Liver (tissue), 9 donors: Measurements from ENCODE around the gene MYO3B. TPM values are rescaled to one million over a fixed set of nuclear protein-coding genes. Genes with fewer than 3 reads are reported as not detected.

Experiments used
- DNase-seq: peaks from one replicate; pipeline ENCODE4 v3.0.0-alpha.2; 2017; ENCODE audit warnings: low spot score
- H3K27ac ChIP-seq, 2 donors: one replicate each; pipeline ENCODE4 v1.7.0; 2013; ENCODE audit warnings: inconsistent platforms in 2 of 2, low read length in 2 of 2, control low read depth in 1 of 2, low read depth in 1 of 2, mild to moderate bottlenecking in 1 of 2
- H3K27me3 ChIP-seq, 4 donors: one replicate each; pipeline versions ENCODE4 v1.6.1 to v1.7.0; 2013; ENCODE audit warnings: low read length in 3 of 4, inconsistent platforms in 1 of 4, mild to moderate bottlenecking in 1 of 4, moderate library complexity in 1 of 4; ENCODE audit not compliant: control insufficient read depth in 4 of 4, insufficient read depth in 4 of 4
- H3K36me3 ChIP-seq, 4 donors: one replicate each; pipeline versions ENCODE4 v1.6.1 to v1.7.0; 2013; ENCODE audit warnings: low read length in 3 of 4, mild to moderate bottlenecking in 3 of 4, low read depth in 1 of 4, moderate library complexity in 1 of 4; ENCODE audit not compliant: control insufficient read depth in 4 of 4, insufficient read depth in 3 of 4
- H3K4me1 ChIP-seq, 4 donors: one replicate each; pipeline versions ENCODE4 v1.6.1 to v1.7.0; 2013; ENCODE audit warnings: low read length in 3 of 4, mild to moderate bottlenecking in 3 of 4, moderate library complexity in 1 of 4; ENCODE audit not compliant: control insufficient read depth in 4 of 4, insufficient read depth in 4 of 4
- H3K4me3 ChIP-seq, 3 donors: one replicate each; pipeline versions ENCODE4 v1.6.1 to v1.7.0; 2013; ENCODE audit warnings: low read length in 3 of 3, control low read depth in 1 of 3, low read depth in 1 of 3, mild to moderate bottlenecking in 1 of 3
- H3K9ac ChIP-seq, 2 donors: one replicate each; pipeline ENCODE4 v1.7.0; 2013; ENCODE audit warnings: low read length in 2 of 2, mild to moderate bottlenecking in 2 of 2, moderate library complexity in 2 of 2, control low read depth in 1 of 2, low read depth in 1 of 2
- H3K9me3 ChIP-seq, 4 donors: one replicate each; pipeline versions ENCODE4 v1.6.1 to v1.7.0; 2013; ENCODE audit warnings: low read length in 3 of 4; ENCODE audit not compliant: control insufficient read depth in 4 of 4
- ATF3 ChIP-seq: IDR thresholded peaks from 2 replicates; pipeline ENCODE4 v1.6.1; 2016; ENCODE audit warnings: antibody characterized with exemption
- CTCF ChIP-seq: fragments of 150-350 bp; IDR thresholded peaks from 2 replicates; pipeline ENCODE4 v1.5.1; 2017; ENCODE audit warnings: improper control_type of control experiment, low read depth, low read length; ENCODE audit not compliant: missing input control
- EGR1 ChIP-seq, 2 donors: IDR thresholded peaks; 2 replicates each; pipeline ENCODE4 v1.6.1; 2016 to 2018; ENCODE audit warnings: antibody characterized with exemption in 2 of 2, low read depth in 2 of 2
- FOXA1 ChIP-seq: IDR thresholded peaks from 2 replicates; pipeline ENCODE4 v1.6.1; 2016; ENCODE audit warnings: antibody characterized with exemption
- FOXA2 ChIP-seq: IDR thresholded peaks from 2 replicates; pipeline ENCODE4 v1.6.1; 2016; ENCODE audit warnings: antibody characterized with exemption
- HNF4A ChIP-seq, 2 donors: conservative IDR thresholded peaks; 2 replicates each; pipeline ENCODE4 v1.6.1; 2016; ENCODE audit warnings: antibody characterized with exemption in 2 of 2, mild to moderate bottlenecking in 2 of 2
- HNF4G ChIP-seq: IDR thresholded peaks from 2 replicates; pipeline ENCODE4 v1.6.1; 2016; ENCODE audit warnings: antibody characterized with exemption
- JUND ChIP-seq, 2 donors: IDR thresholded peaks; 2 replicates each; pipeline ENCODE4 v1.6.1; 2016; ENCODE audit warnings: antibody characterized with exemption in 2 of 2
- NR2F2 ChIP-seq: IDR thresholded peaks from 2 replicates; pipeline ENCODE4 v1.6.1; 2016; ENCODE audit warnings: antibody characterized with exemption
- RAD21 ChIP-seq, 2 donors: IDR thresholded peaks; 2 replicates each; pipeline ENCODE4 v1.6.1; 2016; ENCODE audit warnings: antibody characterized with exemption in 2 of 2, mild to moderate bottlenecking in 2 of 2
- RXRA ChIP-seq, 2 donors: IDR thresholded peaks; 2 replicates each; pipeline ENCODE4 v1.6.1; 2017 to 2018; ENCODE audit warnings: antibody characterized with exemption in 2 of 2, mild to moderate bottlenecking in 1 of 2
- SP1 ChIP-seq: IDR thresholded peaks from 2 replicates; pipeline ENCODE4 v1.6.1; 2018; ENCODE audit warnings: antibody characterized with exemption, mild to moderate bottlenecking
- TAF1 ChIP-seq: conservative IDR thresholded peaks from 2 replicates; pipeline ENCODE4 v1.6.1; 2016; ENCODE audit warnings: antibody characterized with exemption, mild to moderate bottlenecking
- WGBS: extraction: QIAGEN DNeasy Blood & Tissue Kit; methylation state at CpG from one replicate; pipeline ENCODE4 v1.1.7; 2013; 5-methylcytosine and 5-hydroxymethylcytosine counted together
- polyA plus RNA-seq, 2 donors: library from polyadenylated mRNA; stranded (reverse) in 1 of 2; unstranded in 1 of 2; fragments of 200-250 nt in 1 of 2; fragments of >200 nt in 1 of 2; fragmentation: Nextera tagmentation in 1 of 2; extraction: Ambion mirVana in 1 of 2; gene quantifications; one replicate each; pipeline versions ENCODE4 v1.2.1 to v1.2.3, GENCODE V29; 2013 to 2015
- total RNA-seq, 2 donors: library from RNA; depleted of rRNA; stranded (reverse); fragments of >200 nt; gene quantifications; one replicate each; pipeline ENCODE4 v1.2.3, GENCODE V29; 2014
- TF ChIP-seq, protein P1 (sequence below): IDR thresholded peaks from 2 replicates; pipeline ENCODE4 v1.6.1; 2016; ENCODE audit warnings: antibody characterized with exemption, mild to moderate bottlenecking
- donor health status: healthy.
- donor health status: healthy.
- donor health status: healthy.
- donor health status: healthy.
- donor health status: healthy.

Gene MYO3B
- total and polyA plus RNA-seq, 4 donors, result under 0.01 to 0.05 TPM; not detected in 2

- Histone ChIP-seq H3K4me3 (no peak overlapping the region), H3K4me1 (no peaks in the 10 kb centered on the region), H3K9ac (no peak overlapping the region), H3K9me3 (no peaks in the 10 kb centered on the region), H3K27me3 (no peaks in the 10 kb centered on the region), H3K27ac (no peak overlapping the region), H3K36me3 (no peaks in the 10 kb centered on the region)
- TF ChIP-seq HNF4G, result no peak
- no peak for TF ChIP-seq RXRA (IDR thresholded peaks at IDR 0.05)
- TF ChIP-seq, protein P1, sequence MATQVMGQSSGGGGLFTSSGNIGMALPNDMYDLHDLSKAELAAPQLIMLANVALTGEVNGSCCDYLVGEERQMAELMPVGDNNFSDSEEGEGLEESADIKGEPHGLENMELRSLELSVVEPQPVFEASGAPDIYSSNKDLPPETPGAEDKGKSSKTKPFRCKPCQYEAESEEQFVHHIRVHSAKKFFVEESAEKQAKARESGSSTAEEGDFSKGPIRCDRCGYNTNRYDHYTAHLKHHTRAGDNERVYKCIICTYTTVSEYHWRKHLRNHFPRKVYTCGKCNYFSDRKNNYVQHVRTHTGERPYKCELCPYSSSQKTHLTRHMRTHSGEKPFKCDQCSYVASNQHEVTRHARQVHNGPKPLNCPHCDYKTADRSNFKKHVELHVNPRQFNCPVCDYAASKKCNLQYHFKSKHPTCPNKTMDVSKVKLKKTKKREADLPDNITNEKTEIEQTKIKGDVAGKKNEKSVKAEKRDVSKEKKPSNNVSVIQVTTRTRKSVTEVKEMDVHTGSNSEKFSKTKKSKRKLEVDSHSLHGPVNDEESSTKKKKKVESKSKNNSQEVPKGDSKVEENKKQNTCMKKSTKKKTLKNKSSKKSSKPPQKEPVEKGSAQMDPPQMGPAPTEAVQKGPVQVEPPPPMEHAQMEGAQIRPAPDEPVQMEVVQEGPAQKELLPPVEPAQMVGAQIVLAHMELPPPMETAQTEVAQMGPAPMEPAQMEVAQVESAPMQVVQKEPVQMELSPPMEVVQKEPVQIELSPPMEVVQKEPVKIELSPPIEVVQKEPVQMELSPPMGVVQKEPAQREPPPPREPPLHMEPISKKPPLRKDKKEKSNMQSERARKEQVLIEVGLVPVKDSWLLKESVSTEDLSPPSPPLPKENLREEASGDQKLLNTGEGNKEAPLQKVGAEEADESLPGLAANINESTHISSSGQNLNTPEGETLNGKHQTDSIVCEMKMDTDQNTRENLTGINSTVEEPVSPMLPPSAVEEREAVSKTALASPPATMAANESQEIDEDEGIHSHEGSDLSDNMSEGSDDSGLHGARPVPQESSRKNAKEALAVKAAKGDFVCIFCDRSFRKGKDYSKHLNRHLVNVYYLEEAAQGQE, result no peak
- TF ChIP-seq NR2F2, result no peak
- no peak for TF ChIP-seq FOXA2
- TF ChIP-seq TAF1, result no peak
- TF ChIP-seq RAD21 (IDR thresholded peaks at IDR 0.05), result no peak
- no peak for TF ChIP-seq HNF4A (conservative IDR thresholded peaks at IDR 0.05)
- no peak for DNase-seq
- 63% methylated on average over 1 of the region's 1 CpG for WGBS
These were observed 339.6 kb downstream of the MYO3B start for GRCh38 chr2:170517538-170517937.

GRCh38 chr2:170518911-170519310 is 341.0 kb downstream of the MYO3B start:
- Histone ChIP-seq H3K27ac (no peak overlapping the region), H3K4me3 (no peak overlapping the region), H3K4me1 (no peaks in the 10 kb centered on the region), H3K9ac (no peak overlapping the region), H3K36me3 (no peaks in the 10 kb centered on the region), H3K9me3 (no peaks in the 10 kb centered on the region), H3K27me3 (no peaks in the 10 kb centered on the region)
- WGBS, result 91% methylated on average over 2 of the region's 2 CpGs
- no peak for DNase-seq
- TF ChIP-seq HNF4A (conservative IDR thresholded peaks at IDR 0.05), result no peak
- TF ChIP-seq JUND (IDR thresholded peaks at IDR 0.05), result no peak
- TF ChIP-seq NR2F2, result no peak

- no peaks in the 10 kb centered on the region for H3K9me3 ChIP-seq
- WGBS, result 86% methylated on average over 2 of the region's 2 CpGs
- no peaks in the 10 kb centered on the region for H3K4me1 ChIP-seq
These were observed 343.4 kb downstream of the MYO3B start for GRCh38 chr2:170521299-170521698.

More at GRCh38 chr2:170521299-170521698, 343.4 kb downstream of the MYO3B start:
- no peak overlapping the region for H3K4me3 ChIP-seq
- no peak overlapping the region for H3K27ac ChIP-seq
- TF ChIP-seq RAD21 (IDR thresholded peaks at IDR 0.05) (no peak), SP1 (no peak), ATF3 (no peak), FOXA1 (no peak), NR2F2 (no peak), CTCF (no peak), JUND (IDR thresholded peaks at IDR 0.05) (no peak), EGR1 (IDR thresholded peaks at IDR 0.05; ENCODE audit: low read depth in 2 of 2) (no peak)
- TF ChIP-seq, protein P1, result no peak
- no peaks in the 10 kb centered on the region for H3K27me3 ChIP-seq
- DNase-seq, result no peak
- H3K36me3 ChIP-seq, result no peaks in the 10 kb centered on the region
- no peak overlapping the region for H3K9ac ChIP-seq
